SIG-M5 treated with dmso at 0.1 percent for 504 hours (cell line): ENCODE results near the gene PARD3B.
"Not testable (repeated sequence)": the region's sequence is repeated elsewhere in the genome, so short reads cannot be mapped to it uniquely, and the experiment has no call there.

Source experiments
- DNase-seq: peaks from one replicate; lab custom pipeline; 2025; ENCODE audit not compliant: unreplicated experiment; lab: John Stamatoyannopoulos, UW

PARD3B gene

GRCh38 chr2:204538182-204539018 lies 6.9 kb upstream of the PARD3B start:
- no peak for DNase-seq

GRCh38 chr2:204539019-204539385 lies 6.3 kb upstream of the PARD3B start:
- DNase-seq = no peak

DNA sequence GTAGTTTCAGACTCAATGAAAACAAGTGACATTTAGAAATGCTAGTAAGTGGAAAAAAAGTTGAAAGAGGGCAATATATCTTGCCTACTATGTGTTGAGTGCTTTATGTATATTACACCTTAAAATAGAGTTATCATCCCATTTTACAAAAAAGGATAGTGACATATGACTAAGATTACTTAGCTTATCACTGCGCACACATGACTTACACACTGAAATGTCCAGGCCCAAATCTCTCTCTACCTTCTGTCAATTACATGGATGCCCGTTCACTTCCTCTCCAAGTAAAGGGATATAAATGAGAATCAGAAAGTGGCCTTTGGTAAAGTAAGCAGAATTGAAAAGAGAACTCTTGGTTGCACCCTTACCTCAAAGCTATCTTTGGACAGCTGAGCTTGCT lies 3.6 kb upstream of the PARD3B start:
- DNase-seq = no peak

GRCh38 chr2:204542982-204543608 lies 2.2 kb upstream of the PARD3B start:
- DNase-seq = no peak

DNA sequence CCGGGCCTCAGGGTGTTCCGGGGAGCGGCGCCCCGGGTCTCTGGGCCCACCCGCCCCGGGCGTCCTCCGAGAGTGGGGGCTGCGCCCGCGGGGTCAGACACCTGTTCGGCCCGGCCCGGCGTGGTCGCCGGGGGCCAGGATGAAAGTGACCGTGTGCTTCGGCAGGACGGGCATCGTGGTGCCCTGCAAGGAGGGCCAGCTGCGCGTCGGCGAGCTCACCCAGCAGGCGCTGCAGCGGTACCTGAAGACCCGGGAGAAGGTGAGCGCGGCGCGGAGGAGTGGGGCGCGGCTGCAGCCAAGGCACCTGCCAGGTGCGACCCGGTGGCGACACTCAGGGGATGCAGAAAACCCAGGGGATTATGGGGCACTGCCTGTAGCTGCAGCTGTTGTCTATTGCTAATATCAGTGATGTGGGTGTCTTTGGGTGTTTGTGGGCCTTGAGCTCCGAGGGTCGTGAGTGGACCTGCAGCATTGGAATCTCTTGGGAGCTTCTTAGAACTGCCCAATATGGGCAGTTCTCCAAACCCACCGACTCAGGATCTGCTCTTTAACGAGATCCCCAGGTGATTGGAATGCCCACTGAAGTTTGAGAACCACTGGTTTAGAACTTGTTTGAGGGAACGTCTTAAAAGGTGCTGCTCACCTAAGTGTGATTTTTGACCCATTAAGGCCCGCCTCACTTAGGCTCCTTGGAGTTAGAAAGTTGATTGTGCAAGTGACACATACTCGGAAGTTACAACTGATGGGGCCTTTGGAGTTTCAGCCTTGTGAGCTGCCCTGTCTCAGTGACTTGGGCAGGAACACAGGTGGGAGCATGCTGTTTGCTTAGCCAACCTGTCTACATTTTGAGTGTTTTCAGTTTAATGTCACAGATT lies 823 bp downstream of the PARD3B start:
- DNase-seq = no peak

DNA sequence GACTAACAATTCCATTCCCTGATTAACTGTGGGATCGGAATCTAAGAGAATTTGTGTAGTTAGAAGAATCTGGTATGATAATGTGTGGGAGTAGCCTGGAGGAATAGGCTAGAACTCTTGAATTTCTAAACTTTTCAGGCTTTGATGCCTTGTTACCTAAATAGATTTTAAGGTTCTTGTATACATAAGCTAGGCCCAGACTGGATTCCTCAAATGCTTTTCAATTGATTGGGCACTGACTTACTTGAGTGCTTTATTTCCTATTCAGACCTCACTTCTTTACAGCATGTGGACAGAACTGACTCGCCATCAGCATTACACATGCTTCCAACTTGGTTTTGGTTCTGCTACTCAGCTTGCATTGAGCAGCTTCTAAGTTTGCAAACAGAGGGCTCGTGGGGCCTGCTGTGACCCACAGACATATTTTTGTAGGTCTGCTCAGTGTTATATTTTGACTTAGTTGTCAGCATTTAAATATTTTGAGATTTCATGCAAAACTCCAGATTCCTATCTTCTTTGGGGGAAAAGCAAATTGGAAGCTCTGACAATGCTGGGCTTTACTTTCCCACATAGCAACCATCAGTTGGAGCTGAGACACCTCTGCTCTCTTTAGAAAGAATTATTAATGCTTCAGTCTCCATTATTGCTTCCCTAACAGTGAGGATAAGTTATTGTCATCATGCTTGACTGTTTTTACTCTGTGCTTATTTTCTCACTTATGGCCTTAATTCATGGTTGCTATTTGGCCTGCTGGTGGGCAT lies 5.7 kb downstream of the PARD3B start:
- DNase-seq = no peak

DNA sequence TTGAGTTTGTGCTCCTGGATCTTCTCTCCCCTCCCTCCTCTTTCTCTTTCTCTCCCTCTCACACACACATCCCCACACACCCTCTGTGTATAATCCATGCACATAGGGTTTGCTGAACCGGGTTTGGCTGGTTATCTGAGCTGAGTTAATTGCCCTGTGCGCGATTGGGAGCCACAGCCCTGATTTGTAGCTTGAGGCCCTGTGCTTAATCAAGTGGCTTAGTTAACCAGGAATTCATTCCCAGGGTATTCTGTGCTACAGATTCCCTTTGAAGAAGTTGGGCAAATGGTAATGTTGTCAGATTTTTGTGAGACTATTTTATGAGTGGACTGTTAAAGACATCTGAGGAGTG lies 6.2 kb downstream of the PARD3B start:
- DNase-seq = no peak

DNA sequence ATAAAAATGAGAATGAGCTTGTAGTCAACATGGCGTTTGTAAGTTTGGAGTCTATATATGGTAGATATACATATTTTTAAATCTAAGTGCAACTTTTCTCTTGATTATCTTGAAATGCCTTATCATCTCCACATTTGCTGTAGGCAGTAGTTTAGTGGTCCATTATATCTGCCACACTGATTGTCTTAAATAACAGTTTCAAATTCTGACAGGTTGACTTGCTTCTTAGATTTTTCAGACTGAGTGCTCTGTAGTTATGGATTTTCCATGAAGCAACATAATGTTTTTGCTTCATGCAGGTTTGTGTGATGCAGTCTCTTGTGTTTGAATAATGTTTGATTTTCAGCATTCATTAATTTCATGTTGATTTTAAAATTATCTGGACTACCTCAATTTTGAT lies 12.3 kb downstream of the PARD3B start:
- DNase-seq = no peak

GRCh38 chr2:204559358-204559757 lies 14.1 kb downstream of the PARD3B start:
- DNase-seq = not testable (repeated sequence)

DNA sequence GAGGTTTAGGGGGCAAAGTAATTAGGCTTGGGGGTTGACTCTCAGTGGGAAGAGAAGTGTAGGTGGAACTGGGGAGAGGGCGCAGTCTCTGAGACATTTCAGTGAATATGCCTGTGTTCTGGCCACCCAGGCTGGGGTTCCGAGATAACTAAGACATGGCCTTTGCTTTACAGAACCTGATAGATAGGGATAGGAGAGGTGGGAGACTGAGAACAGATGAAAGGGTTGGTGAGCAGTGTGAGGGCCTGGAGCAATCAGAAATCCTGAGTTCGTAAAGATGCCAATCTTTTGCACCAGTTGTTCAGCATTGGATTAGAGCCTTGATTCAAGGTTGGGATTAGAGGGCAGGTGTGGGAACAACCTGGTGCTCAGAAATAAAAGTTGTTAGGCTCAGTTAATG lies 15.6 kb downstream of the PARD3B start:
- DNase-seq = no peak

GRCh38 chr2:204561771-204562170 lies 16.5 kb downstream of the PARD3B start:
- DNase-seq = no peak

- no peak for DNase-seq
These were observed 21.2 kb downstream of the PARD3B start for GRCh38 chr2:204566439-204566838.

GRCh38 chr2:204570421-204570820 lies 25.1 kb downstream of the PARD3B start:
- no peak for DNase-seq

DNA sequence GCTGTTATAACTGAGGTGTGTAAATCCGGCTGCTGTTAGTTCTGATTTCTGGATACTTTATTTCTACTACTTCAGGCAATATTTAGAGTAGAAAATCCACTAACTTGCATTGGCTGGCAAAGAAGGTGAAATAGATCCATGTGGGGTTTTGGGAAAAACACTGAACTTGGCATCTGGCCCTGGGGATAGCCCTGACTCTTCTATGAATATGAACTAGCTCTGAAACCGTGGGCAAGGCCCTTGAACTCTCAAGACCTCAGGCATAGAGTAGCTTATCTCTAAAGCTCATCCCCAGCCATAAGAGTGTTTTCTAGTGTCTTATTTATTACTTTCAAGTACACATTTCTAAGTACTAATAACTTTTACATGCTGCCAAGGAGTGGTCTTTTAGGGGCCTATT lies 25.8 kb downstream of the PARD3B start:
- DNase-seq = no peak

- DNase-seq = no peak
These were observed 26.6 kb downstream of the PARD3B start for GRCh38 chr2:204571911-204572310.

DNA sequence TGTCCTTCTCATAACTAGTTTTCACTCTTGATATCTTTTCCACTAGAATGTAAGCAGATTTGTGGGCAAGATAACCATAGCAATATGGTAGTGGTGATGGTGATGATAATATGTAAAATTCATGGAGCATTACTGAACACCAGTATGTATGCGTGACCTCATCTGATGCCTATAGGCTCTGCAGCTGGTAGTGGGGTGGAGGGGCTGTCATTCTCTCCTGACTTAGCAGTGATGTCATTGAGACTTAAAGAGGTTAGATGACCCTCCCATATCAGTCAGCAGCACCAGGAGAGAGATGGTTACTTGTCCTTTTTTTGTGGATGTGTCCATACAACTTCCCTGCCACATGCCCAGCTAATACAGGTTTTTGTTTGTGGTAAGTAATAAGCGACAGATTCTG lies 27.9 kb downstream of the PARD3B start:
- no peak for DNase-seq

DNA sequence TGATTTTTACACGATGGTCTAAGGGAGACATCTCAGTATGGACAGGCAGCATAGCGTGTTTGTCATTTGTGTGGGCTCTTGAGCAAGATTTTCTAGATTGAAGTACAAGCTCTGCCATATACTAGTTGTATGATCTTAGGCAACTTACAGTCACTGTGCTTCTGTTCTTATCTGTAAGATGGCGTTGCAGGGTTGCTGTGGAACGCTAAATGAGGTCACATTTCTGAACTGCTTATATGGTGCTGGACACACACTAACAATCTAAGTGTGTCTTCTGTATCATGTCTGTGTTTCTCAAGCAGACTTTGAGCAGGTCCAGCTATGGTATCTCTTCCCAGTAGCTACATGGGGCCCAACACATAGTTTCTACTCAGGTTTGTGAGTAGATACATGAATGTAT lies 29.2 kb downstream of the PARD3B start:
- no peak for DNase-seq

GRCh38 chr2:204575463-204575862 lies 30.2 kb downstream of the PARD3B start:
- no peak for DNase-seq

DNA sequence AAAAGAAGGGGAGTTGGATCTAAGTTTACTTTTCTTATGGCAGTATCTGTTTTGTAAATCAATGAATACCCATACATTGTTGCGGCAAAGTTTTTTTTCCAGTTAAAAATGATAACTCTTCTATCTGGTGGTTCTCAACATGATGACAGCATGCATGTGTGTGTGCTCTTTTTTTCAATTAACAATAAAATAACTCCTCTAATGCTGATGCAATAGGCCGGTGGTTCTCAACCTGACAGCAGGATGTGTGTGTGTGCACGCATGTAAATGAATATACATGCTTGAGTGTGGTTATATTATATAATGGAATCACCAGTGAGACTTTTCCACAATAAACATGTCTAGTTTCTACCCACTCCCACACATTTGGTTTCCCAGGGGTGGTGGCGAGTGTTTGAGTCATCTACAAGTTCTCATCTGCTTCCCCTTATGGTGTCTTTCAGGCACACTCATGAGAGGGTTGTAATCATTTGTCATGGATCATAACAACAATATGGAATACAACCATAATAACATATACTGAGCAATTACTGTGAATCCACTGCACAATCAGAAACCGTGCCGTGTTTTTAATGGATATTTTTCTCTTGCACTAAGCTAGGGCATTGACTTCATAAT lies 31.2 kb downstream of the PARD3B start:
- no peak for DNase-seq

- no peak for DNase-seq
These were observed 33.8 kb downstream of the PARD3B start for GRCh38 chr2:204578928-204579598.
